ENCODE measurements around the gene RPTOR. TPM values are rescaled to one million over a fixed set of nuclear protein-coding genes. Genes with fewer than 3 reads are reported as not detected.

RPTOR gene
- total and polyA plus RNA-seq, 2 donors: 8.1 to 10.3 TPM

GRCh38 chr17:80959330-80960036 is 414.8 kb downstream of the RPTOR start:
- Histone ChIP-seq H3K9me3 (ENCODE audit: control insufficient read depth in 2 of 2, insufficient read depth in 1 of 2, low read length in 1 of 2) (peaks cover 0 to 4% of the 10 kb centered on the region in 2 donors), H3K36me3 (ENCODE audit: control insufficient read depth in 2 of 2, insufficient read depth in 2 of 2, low read length in 1 of 2) (peaks cover 32 to 37% of the 10 kb centered on the region in 2 donors), H3K4me3 (ENCODE audit: low read length in 2 of 2) (no peak overlapping the region), H3K4me1 (ENCODE audit: control insufficient read depth in 2 of 2, insufficient read depth in 2 of 2, low read length in 2 of 2) (no peaks in the 10 kb centered on the region), H3K27me3 (ENCODE audit: control insufficient read depth in 2 of 2, insufficient read depth in 1 of 2, low read length in 1 of 2) (no peaks in the 10 kb centered on the region), H3K27ac (ENCODE audit: low read depth in 1 of 2, low read length in 1 of 2) (no peak overlapping the region)
- 93% methylated on average over 23 of the region's 23 CpGs for WGBS
- no peak for DNase-seq (ENCODE audit: low read depth in 6 of 9, low spot score in 9 of 9)

- no peak overlapping the region for H3K4me3 ChIP-seq (ENCODE audit: low read length in 2 of 2)
- DNase-seq (ENCODE audit: low read depth in 6 of 9, low spot score in 9 of 9): no peak
- H3K4me1 ChIP-seq (ENCODE audit: control insufficient read depth in 2 of 2, insufficient read depth in 2 of 2, low read length in 2 of 2): no peaks in the 10 kb centered on the region
- WGBS: 96% methylated on average over 24 of the region's 24 CpGs
- H3K9me3 ChIP-seq (ENCODE audit: control insufficient read depth in 2 of 2, insufficient read depth in 1 of 2, low read length in 1 of 2): peaks cover 0 to under 1% of the 10 kb centered on the region in 2 donors
- peaks cover 33 to 44% of the 10 kb centered on the region in 2 donors for H3K36me3 ChIP-seq (ENCODE audit: control insufficient read depth in 2 of 2, insufficient read depth in 2 of 2, low read length in 1 of 2)
- H3K27ac ChIP-seq (ENCODE audit: low read depth in 1 of 2, low read length in 1 of 2): no peak overlapping the region
- no peaks in the 10 kb centered on the region for H3K27me3 ChIP-seq (ENCODE audit: control insufficient read depth in 2 of 2, insufficient read depth in 1 of 2, low read length in 1 of 2)
Observed at GRCh38 chr17:80960037-80960796, 415.6 kb downstream of the RPTOR start.

- Histone ChIP-seq H3K4me1 (ENCODE audit: control insufficient read depth in 2 of 2, insufficient read depth in 2 of 2, low read length in 2 of 2) (no peaks in the 10 kb centered on the region), H3K27me3 (ENCODE audit: control insufficient read depth in 2 of 2, insufficient read depth in 1 of 2, low read length in 1 of 2) (no peaks in the 10 kb centered on the region), H3K36me3 (ENCODE audit: control insufficient read depth in 2 of 2, insufficient read depth in 2 of 2, low read length in 1 of 2) (peaks cover 33 to 50% of the 10 kb centered on the region in 2 donors), H3K9me3 (ENCODE audit: control insufficient read depth in 2 of 2, insufficient read depth in 1 of 2, low read length in 1 of 2) (no peaks in the 10 kb centered on the region), H3K27ac (ENCODE audit: low read depth in 1 of 2, low read length in 1 of 2) (no peak overlapping the region), H3K4me3 (ENCODE audit: low read length in 2 of 2) (no peak overlapping the region)
- no peak for DNase-seq (ENCODE audit: low read depth in 6 of 9, low spot score in 9 of 9)
- WGBS: 98% methylated on average over 31 of the region's 31 CpGs
Observed at GRCh38 chr17:80960797-80961452, 416.3 kb downstream of the RPTOR start.

GRCh38 chr17:80961541-80962330 is 417.1 kb downstream of the RPTOR start:
- WGBS: 95% methylated on average over 21 of the region's 21 CpGs

GRCh38 chr17:80962356-80963329 is 418.0 kb downstream of the RPTOR start:
- Histone ChIP-seq H3K27ac (ENCODE audit: low read depth in 1 of 2, low read length in 1 of 2) (no peak overlapping the region), H3K4me1 (ENCODE audit: control insufficient read depth in 2 of 2, insufficient read depth in 2 of 2, low read length in 2 of 2) (no peaks in the 10 kb centered on the region), H3K36me3 (ENCODE audit: control insufficient read depth in 2 of 2, insufficient read depth in 2 of 2, low read length in 1 of 2) (peaks cover 31 to 50% of the 10 kb centered on the region in 2 donors), H3K9me3 (ENCODE audit: control insufficient read depth in 2 of 2, insufficient read depth in 1 of 2, low read length in 1 of 2) (no peaks in the 10 kb centered on the region), H3K4me3 (ENCODE audit: low read length in 2 of 2) (no peak overlapping the region), H3K27me3 (ENCODE audit: control insufficient read depth in 2 of 2, insufficient read depth in 1 of 2, low read length in 1 of 2) (no peaks in the 10 kb centered on the region)
- DNase-seq (ENCODE audit: low read depth in 6 of 9, low spot score in 9 of 9): no peak
- WGBS: 96% methylated on average over 41 of the region's 41 CpGs

More at GRCh38 chr17:80961541-80962330, 417.1 kb downstream of the RPTOR start:
- no peak for DNase-seq (ENCODE audit: low read depth in 6 of 9, low spot score in 9 of 9)
- H3K4me3 ChIP-seq (ENCODE audit: low read length in 2 of 2): no peak overlapping the region
- no peak overlapping the region for H3K27ac ChIP-seq (ENCODE audit: low read depth in 1 of 2, low read length in 1 of 2)
- no peaks in the 10 kb centered on the region for H3K4me1 ChIP-seq (ENCODE audit: control insufficient read depth in 2 of 2, insufficient read depth in 2 of 2, low read length in 2 of 2)
- H3K36me3 ChIP-seq (ENCODE audit: control insufficient read depth in 2 of 2, insufficient read depth in 2 of 2, low read length in 1 of 2): peaks cover 31 to 50% of the 10 kb centered on the region in 2 donors
- H3K9me3 ChIP-seq (ENCODE audit: control insufficient read depth in 2 of 2, insufficient read depth in 1 of 2, low read length in 1 of 2): no peaks in the 10 kb centered on the region
- no peaks in the 10 kb centered on the region for H3K27me3 ChIP-seq (ENCODE audit: control insufficient read depth in 2 of 2, insufficient read depth in 1 of 2, low read length in 1 of 2)

GRCh38 chr17:80963812-80964543 is 419.3 kb downstream of the RPTOR start:
- no peak overlapping the region for H3K4me3 ChIP-seq (ENCODE audit: low read length in 2 of 2)
- peaks cover 31 to 50% of the 10 kb centered on the region in 2 donors for H3K36me3 ChIP-seq (ENCODE audit: control insufficient read depth in 2 of 2, insufficient read depth in 2 of 2, low read length in 1 of 2)
- no peaks in the 10 kb centered on the region for H3K27me3 ChIP-seq (ENCODE audit: control insufficient read depth in 2 of 2, insufficient read depth in 1 of 2, low read length in 1 of 2)
- 96% methylated on average over 49 of the region's 49 CpGs for WGBS
- no peak for DNase-seq (ENCODE audit: low read depth in 6 of 9, low spot score in 9 of 9)
- no peaks in the 10 kb centered on the region for H3K4me1 ChIP-seq (ENCODE audit: control insufficient read depth in 2 of 2, insufficient read depth in 2 of 2, low read length in 2 of 2)
- no peak overlapping the region for H3K27ac ChIP-seq (ENCODE audit: low read depth in 1 of 2, low read length in 1 of 2)
- H3K9me3 ChIP-seq (ENCODE audit: control insufficient read depth in 2 of 2, insufficient read depth in 1 of 2, low read length in 1 of 2): no peaks in the 10 kb centered on the region

GRCh38 chr17:80964544-80964856 is 419.9 kb downstream of the RPTOR start:
- Histone ChIP-seq H3K9me3 (ENCODE audit: control insufficient read depth in 2 of 2, insufficient read depth in 1 of 2, low read length in 1 of 2) (no peaks in the 10 kb centered on the region), H3K36me3 (ENCODE audit: control insufficient read depth in 2 of 2, insufficient read depth in 2 of 2, low read length in 1 of 2) (peaks cover 30 to 50% of the 10 kb centered on the region in 2 donors), H3K27ac (ENCODE audit: low read depth in 1 of 2, low read length in 1 of 2) (no peak overlapping the region), H3K4me1 (ENCODE audit: control insufficient read depth in 2 of 2, insufficient read depth in 2 of 2, low read length in 2 of 2) (no peaks in the 10 kb centered on the region), H3K27me3 (ENCODE audit: control insufficient read depth in 2 of 2, insufficient read depth in 1 of 2, low read length in 1 of 2) (peaks cover 0 to 2% of the 10 kb centered on the region in 2 donors), H3K4me3 (ENCODE audit: low read length in 2 of 2) (no peak overlapping the region)
- DNase-seq (ENCODE audit: low read depth in 6 of 9, low spot score in 9 of 9): no peak
- WGBS: 96% methylated on average over 14 of the region's 14 CpGs

Data from thymus (tissue), 11 donors.